Activated naive CD4-positive, alpha-beta T cell treated with Interleukin-2 at 50 U/mL for 16 hours (primary cell): ENCODE measurements around the gene JAM3.

Source experiments
- DNase-seq: peaks from one replicate; pipeline ENCODE4 v3.0.0-alpha.2; 2020

JAM3 gene

GRCh38 chr11:134068829-134069425 is at the start of gene JAM3:
Gene JAM3 (plus strand): TSS chr11:134069072. CDS start chr11:134069084, 12 bp downstream.
- DNase-seq = peak; percentile 96

- no peak for DNase-seq
Observed at GRCh38 chr11:134019500-134019899, 49.4 kb upstream of the JAM3 start.

- DNase-seq = no peak
Observed at GRCh38 chr11:134020598-134020997, 48.3 kb upstream of the JAM3 start.

- DNase-seq = no peak
Observed at GRCh38 chr11:134021326-134021725, 47.5 kb upstream of the JAM3 start.

- no peak for DNase-seq
Observed at GRCh38 chr11:134022748-134023147, 46.1 kb upstream of the JAM3 start.

- DNase-seq = no peak
Observed at GRCh38 chr11:134024420-134025081, 44.3 kb upstream of the JAM3 start.

- DNase-seq = no peak
Observed at GRCh38 chr11:134025082-134025429, 43.8 kb upstream of the JAM3 start.

- no peak for DNase-seq
Observed at GRCh38 chr11:134026655-134027343, 42.1 kb upstream of the JAM3 start.

- DNase-seq = no peak
Observed at GRCh38 chr11:134027671-134028070, 41.2 kb upstream of the JAM3 start.

GRCh38 chr11:134028368-134028920 is 40.4 kb upstream of the JAM3 start:
- DNase-seq = no peak

- no peak for DNase-seq
Observed at GRCh38 chr11:134030853-134031252, 38.0 kb upstream of the JAM3 start.

- no peak for DNase-seq
Observed at GRCh38 chr11:134032043-134032442, 36.8 kb upstream of the JAM3 start.

GRCh38 chr11:134032501-134033091 is 36.3 kb upstream of the JAM3 start:
- DNase-seq = no peak

GRCh38 chr11:134033276-134033675 is 35.6 kb upstream of the JAM3 start:
- DNase-seq = no peak

GRCh38 chr11:134033696-134034491 is 35.0 kb upstream of the JAM3 start:
- DNase-seq = peak; percentile 59

GRCh38 chr11:134034496-134035381 is 34.1 kb upstream of the JAM3 start:
- no peak for DNase-seq

- DNase-seq = no peak
Observed at GRCh38 chr11:134036492-134037045, 32.3 kb upstream of the JAM3 start.

- peak; percentile 63 for DNase-seq
Observed at GRCh38 chr11:134037046-134037908, 31.6 kb upstream of the JAM3 start.

GRCh38 chr11:134038897-134039470 is 29.9 kb upstream of the JAM3 start:
- no peak for DNase-seq
